Stimulated activated CD8-positive, alpha-beta memory T cell treated with anti-CD3 and anti-CD28 coated beads, Interleukin-15, amount 100 ng/mL, for 24 hours (primary cell): ENCODE data around the gene AKAP12.

Experiments used
- DNase-seq: peaks from one replicate; pipeline ENCODE4 v3.0.0-alpha.2; 2020; ENCODE audit warnings: low read depth

The AKAP12 gene

DNA sequence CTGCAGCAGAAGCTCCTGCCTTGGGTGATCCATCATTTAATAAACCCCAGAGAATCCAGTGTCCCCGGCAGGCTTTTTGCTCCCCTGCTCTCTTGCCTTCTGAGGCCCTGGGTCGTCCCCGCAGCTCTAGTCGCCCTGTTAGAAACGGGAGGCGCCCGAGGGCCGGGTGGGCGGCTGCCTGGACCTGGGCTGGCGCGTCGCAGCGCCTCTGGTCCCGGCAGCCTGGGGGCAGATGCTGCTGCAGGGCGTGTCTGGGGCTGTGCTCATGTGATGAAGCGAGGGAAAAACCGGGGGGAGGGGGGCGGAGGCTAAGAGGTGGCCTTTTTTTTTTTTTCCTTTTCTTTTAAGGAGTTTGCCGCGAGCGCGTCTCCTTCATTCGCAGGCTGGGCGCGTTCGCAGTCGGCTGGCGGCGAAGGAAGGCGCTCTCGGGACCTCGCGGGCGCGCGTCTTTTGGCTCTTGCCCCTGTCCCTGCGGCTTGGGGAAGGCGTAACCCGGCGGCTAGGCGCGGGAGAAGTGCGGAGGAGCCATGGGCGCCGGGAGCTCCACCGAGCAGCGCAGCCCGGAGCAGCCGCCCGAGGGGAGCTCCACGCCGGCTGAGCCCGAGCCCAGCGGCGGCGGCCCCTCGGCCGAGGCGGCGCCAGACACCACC, 394 bp downstream of the AKAP12 start:
- DNase-seq = no peak

DNA sequence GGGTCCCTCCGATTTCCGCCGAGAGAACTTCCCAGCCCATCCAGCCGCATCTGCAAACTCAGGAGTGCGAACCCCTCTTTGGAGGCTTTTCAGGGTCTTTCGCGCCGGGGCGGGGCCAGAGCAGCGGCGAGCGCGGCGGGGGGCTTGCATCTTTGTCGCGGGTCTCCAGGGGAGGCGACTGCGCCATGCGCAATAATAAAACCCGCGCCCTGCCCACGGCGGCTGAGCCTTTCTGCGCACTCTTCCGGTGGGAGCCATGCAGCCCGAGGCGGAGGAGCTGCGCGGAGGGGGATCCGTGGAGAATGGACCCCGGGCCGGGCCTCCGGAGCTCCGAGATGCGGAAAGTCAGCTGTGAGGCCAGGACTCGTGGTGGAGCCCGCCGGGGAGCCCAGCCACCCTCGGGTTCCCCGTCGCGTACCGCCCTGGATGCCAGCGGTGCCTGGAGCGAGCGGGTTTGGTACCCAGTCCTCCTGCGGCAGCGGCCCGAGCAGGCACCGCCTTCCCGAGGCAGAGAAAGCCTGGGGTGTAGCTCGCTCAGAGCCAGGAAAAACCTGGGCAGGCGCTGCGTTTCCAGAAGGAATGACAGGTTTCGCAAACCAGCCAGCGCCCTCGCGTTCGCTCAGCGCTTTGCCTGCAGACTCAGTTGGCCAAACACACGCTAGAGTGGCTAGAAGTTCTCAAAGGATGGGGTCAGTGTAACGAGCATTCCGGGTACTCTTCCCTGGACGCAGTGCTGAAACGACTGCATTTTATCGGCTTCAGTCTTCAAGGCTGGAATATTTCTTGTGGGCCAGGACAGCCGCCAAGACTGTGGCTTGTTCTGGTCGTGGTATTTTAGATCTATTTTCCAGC, 1.2 kb downstream of the AKAP12 start:
- DNase-seq = no peak

DNA sequence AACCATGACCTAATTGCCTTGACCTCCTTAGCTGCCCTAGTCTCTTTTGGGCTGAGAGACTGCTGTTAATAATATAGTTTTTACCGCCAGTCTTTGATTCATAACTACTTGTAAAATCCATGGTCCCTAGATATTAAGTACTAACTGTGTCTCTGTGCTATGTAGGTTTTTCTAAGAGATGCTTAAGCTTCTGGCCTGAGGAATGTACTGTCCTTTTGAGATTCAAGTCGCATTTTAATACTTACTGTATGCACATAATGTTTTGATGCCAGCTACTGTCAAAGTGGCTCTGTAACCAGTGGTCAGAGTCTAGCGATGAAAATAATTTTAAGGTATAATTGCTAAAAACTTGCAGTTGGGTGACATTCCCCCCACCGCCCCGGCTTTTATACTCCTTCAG, 2.1 kb downstream of the AKAP12 start:
- DNase-seq = no peak

DNA sequence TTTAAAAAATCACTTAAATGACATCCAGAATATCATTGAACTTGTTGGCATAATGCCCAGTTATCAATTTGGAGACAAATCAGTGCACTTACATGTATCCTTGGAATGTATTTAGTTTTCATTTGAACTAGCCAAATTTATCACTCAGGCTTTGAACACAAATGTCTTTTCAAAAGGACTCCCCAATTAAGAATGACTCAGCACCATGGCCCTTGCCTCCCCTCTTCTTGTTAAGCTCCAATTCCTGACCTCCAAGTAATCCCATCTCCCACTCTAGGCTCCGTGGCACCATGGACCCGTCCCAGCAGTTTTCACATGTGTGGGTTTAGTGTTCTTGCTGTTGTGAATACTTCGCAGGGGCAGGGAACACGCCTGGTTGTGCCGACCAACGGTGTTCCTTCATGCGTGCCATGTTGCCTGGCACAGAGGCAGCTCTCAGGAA, 2.7 kb downstream of the AKAP12 start:
- DNase-seq = no peak

- DNase-seq = no peak
These were observed 3.7 kb downstream of the AKAP12 start for GRCh38 chr6:151243481-151243880.

DNA sequence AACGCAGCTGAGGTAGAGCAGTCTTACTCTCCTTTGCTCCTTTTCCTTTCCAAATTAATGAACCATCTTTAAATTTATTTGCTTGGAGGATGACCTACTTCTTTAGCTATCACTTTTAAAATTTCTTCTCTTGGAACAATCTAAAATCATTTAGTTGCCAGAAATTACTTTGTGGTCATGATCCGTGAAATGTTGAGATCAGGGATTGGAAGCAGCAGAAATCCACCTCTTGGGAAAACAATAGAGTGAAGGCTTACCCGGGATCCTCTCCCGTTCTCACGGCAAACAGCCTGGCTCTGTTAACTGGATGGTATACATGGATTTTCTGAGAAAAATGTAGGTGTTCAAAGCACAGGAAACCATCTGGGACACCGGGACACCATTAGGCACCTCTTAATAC, 7.7 kb downstream of the AKAP12 start:
- no peak for DNase-seq

DNA sequence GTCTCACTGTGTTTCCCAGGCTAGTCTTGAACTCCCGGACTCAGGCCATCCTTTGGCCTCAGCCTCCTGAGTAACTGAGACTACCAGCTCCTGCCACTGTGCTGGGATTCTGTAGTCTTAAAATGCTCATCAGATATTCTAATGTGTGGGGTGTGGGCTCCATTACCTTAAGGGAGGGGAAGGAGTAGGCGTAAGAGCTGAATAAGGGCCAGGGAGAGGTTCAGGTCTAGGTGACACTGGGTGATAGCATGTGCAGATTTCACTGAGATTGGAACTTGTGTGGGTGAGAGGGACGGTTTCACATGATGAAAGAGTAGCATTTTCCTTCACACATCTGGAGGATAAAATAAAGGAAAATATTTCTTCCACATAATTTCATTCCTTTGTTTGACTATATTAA, 8.5 kb downstream of the AKAP12 start:
- DNase-seq = no peak

- DNase-seq = no peak
These were observed 12.9 kb downstream of the AKAP12 start for GRCh38 chr6:151252634-151253033.

GRCh38 chr6:151254451-151255081, 14.8 kb downstream of the AKAP12 start:
- DNase-seq = no peak

GRCh38 chr6:151255811-151256210, 16.0 kb downstream of the AKAP12 start:
- DNase-seq = no peak

DNA sequence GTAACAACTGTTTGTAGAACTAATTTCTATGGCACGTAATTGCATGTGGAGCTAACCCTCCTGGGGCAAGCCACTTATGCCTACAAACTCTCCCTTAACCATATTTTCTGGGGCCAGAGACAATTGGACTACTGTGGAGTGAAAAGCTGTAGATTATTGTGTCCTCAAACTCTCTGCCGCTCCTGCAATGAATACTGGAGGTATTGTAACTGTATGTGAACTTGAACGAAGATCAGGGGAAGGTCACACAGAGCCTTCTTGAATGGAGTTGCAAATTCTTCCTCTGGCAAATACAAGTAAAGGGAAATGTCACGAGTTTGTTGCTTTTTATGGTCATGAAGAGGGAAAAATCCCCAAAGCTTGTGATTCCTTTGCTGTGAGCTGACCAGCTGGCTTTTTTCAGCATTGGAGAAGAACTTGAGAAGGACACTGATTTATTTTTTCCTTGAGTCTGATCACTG, 18.2 kb downstream of the AKAP12 start:
- no peak for DNase-seq

DNA sequence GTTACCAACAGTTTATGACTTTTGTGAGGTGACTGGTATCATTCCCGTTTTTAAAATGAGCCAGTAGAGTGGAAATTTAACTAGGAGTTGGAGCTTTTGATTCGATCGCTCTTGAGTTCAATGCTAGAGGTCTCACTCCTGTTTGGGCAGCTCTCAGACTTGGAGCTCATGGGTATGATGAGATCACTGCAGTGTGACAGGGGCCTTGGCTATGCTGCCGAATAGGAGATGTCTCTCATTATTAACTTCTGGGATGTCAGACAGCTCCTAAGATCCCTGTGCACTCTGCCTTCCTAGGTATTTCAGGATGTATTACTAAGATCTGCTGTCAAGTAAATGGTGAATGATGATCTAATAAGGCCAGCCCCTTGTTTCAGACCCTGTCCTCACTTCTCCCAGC, 20.4 kb downstream of the AKAP12 start:
- no peak for DNase-seq

- no peak for DNase-seq
These were observed 23.3 kb downstream of the AKAP12 start for GRCh38 chr6:151263035-151263434.

- no peak for DNase-seq
These were observed 24.2 kb downstream of the AKAP12 start for GRCh38 chr6:151263967-151264366.

DNA sequence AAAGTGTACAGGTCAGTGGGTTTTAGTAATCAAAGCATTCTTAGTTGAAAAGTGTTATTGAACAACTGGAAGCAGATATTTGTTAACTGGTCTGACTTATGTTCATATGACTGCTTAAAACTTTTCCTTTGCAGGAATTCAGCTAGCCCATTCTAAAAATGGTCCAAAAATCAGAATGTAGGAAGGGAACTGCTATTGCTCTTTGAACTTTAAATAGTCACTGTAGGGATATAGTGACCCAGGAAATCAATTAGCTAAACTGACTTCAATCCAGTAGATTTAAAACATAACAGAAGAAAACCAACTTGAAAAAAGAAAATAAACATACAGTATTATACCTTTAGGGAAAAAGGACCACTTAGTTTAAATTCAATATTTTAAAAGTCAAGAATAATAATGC, 25.5 kb downstream of the AKAP12 start:
- no peak for DNase-seq

GRCh38 chr6:151269321-151269995, 29.7 kb downstream of the AKAP12 start:
- no peak for DNase-seq

DNA sequence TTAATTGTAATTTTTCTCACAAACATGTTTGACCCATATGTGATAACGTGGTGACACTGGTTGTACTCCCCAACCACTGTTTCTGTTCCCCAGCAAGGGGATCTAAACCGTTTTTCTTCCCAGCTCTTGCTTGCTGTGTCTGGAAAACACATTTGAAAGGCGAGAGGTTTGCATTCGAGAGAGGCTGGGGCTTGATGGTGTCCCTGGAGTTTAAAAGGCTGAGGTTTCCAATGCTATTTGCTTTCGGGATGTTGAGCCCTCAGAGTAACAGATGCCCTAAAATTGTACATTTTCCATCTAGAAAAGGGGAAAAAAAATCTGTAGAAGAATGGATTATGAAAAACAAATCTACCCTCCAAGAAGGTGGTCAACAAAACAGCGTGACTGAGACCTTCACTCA, 35.4 kb downstream of the AKAP12 start:
- DNase-seq = no peak

- no peak for DNase-seq
These were observed 35.8 kb downstream of the AKAP12 start for GRCh38 chr6:151275566-151275965.

DNA sequence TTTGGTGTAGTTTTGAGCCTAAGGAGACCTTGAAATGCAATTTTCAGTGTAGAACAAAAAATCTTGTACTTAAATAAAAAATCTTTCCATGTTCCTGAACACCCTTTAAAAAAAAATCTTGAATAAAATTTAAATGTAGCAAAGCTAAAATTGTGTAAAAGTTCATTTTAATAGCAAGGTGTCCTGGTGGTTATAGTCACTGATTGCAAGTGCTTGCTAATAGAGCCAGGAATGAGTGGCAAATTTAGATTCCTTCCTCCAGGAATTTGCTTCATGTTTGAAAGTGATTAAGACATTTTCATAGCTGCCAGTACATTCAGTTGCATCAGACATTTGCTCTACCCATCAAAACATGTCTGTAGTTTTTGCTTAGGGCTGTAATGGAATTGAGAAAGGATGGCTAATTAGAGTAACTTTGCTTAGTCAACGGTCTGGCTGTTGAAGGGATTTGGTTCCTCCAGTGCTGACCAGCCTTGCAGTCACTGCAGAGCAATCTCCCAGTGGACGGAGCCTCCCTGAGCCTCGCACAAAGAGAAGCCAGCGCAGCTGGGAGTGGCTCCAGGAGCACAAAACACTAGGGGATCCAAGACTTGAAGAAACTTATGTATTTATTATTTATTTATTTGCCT, 36.5 kb downstream of the AKAP12 start:
- DNase-seq = no peak

DNA sequence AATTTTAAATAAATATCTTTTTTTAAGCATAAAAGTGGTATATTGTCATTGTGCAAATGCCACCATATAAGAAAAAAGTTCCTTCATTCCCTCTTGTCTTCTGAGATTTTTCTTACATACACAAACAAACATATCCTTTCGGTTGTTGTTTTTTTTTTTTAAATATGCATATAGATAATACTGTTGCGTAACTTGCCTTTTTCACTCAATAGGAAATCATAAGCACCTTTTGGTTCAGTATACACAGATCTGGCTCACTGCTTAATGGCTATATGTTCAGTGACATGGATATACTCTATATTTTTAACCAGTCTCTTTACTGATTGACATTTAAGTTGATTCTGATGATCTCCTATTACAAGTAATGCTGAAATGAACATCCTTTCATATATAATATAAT, 40.1 kb downstream of the AKAP12 start:
- DNase-seq = no peak

DNA sequence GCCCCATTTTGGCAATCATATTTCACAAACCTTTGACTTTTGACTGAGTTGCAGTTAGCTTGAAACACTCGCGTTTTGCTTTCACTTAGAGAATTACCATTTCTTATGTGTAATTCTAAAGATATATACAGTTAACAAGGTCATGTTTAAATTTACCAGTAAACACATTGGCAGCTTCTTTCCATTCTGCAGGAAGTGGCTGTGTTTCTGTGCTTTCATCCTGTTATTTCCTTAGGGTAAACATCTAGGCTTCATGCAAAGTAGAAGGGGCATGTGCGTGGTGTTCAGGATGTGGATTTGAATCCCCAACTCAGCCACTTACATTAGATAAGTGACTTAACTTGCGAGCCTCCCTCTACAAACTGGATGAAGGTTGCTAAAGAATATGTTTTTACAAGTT, 41.1 kb downstream of the AKAP12 start:
- DNase-seq = no peak

- no peak for DNase-seq
These were observed 44.2 kb downstream of the AKAP12 start for GRCh38 chr6:151284012-151284411.
